GM12878 (cell line): ENCODE data around the gene ASCC2.

Experiments used
- CEBPB ChIP-seq, 2 experiments: fragments of 150-350 bp in 1 of 2; IDR thresholded peaks; 2 replicates each; pipeline ENCODE4 v1.6.1; 2012 to 2014; ENCODE audit warnings: low read depth in 2 of 2, low read length in 2 of 2, borderline replicate concordance in 1 of 2, inconsistent platforms in 1 of 2
- FOS ChIP-seq: IDR thresholded peaks from 3 replicates; pipeline ENCODE4 v1.6.1; 2011; ENCODE audit warnings: borderline replicate concordance; ENCODE audit not compliant: insufficient read length; ENCODE audit errors: extremely low read depth
- HDGF ChIP-seq: fragments of 450-650 bp; IDR thresholded peaks from 2 replicates; pipeline ENCODE4 v1.6.1; 2016; ENCODE audit warnings: antibody characterized with exemption
- KDM1A ChIP-seq: fragments of 200-600 bp; sonication (generic); IDR thresholded peaks from 2 replicates; pipeline ENCODE4 v1.6.1; 2016; ENCODE audit warnings: borderline replicate concordance
- LARP7 ChIP-seq: fragments of 450-650 bp; IDR thresholded peaks from 2 replicates; pipeline ENCODE4 v1.6.1; 2017; ENCODE audit warnings: mild to moderate bottlenecking
- MXI1 ChIP-seq: fragments of 150-350 bp; IDR thresholded peaks from 2 replicates; pipeline ENCODE4 v1.6.1; 2011; ENCODE audit warnings: low read depth, mild to moderate bottlenecking, inconsistent platforms, low read length, improper control_type of control experiment
- SIN3A ChIP-seq: IDR thresholded peaks from 2 replicates; pipeline ENCODE4 v1.6.1; 2012; ENCODE audit warnings: low read depth, low read length, improper control_type of control experiment
- TF ChIP-seq, protein P1 (sequence below), 3 experiments: IDR thresholded peaks in 2 of 3; conservative IDR thresholded peaks in 1 of 3; 2 replicates each; pipeline ENCODE4 v1.5.1; 2011; ENCODE audit warnings: low read depth in 3 of 3, low read length in 3 of 3, mild to moderate bottlenecking in 3 of 3, control low read depth in 2 of 3, moderate library complexity in 2 of 3, inconsistent platforms in 1 of 3, mixed read lengths in 1 of 3; ENCODE audit not compliant: control insufficient read depth in 2 of 3, insufficient read depth in 1 of 3; ENCODE audit errors: extremely low read depth in 1 of 3
- TF ChIP-seq, protein P2 (sequence below): IDR thresholded peaks from 2 replicates; pipeline ENCODE4 v1.6.1; 2011; ENCODE audit warnings: borderline replicate concordance, low read depth, mild to moderate bottlenecking, moderate library complexity, mixed read lengths, low read length; ENCODE audit not compliant: insufficient read depth; ENCODE audit errors: extremely low read length
- TF ChIP-seq, protein P3 (sequence below): IDR thresholded peaks from 2 replicates; pipeline ENCODE4 v1.6.1; 2011; ENCODE audit warnings: low read depth, mild to moderate bottlenecking, low read length, moderate library complexity, borderline replicate concordance; ENCODE audit errors: extremely low read depth
- TF ChIP-seq, protein P4 (sequence below): fragments of 450-650 bp; formaldehyde crosslinking; IDR thresholded peaks from 2 replicates; pipeline ENCODE4 v1.4.0; 2020; ENCODE audit warnings: mild to moderate bottlenecking, moderate library complexity
- TF ChIP-seq, protein P5 (sequence below): fragments of 450-650 bp; IDR thresholded peaks from 2 replicates; pipeline ENCODE4 v1.6.1; 2017; ENCODE audit warnings: low read depth, mild to moderate bottlenecking, moderate library complexity

DNA sequence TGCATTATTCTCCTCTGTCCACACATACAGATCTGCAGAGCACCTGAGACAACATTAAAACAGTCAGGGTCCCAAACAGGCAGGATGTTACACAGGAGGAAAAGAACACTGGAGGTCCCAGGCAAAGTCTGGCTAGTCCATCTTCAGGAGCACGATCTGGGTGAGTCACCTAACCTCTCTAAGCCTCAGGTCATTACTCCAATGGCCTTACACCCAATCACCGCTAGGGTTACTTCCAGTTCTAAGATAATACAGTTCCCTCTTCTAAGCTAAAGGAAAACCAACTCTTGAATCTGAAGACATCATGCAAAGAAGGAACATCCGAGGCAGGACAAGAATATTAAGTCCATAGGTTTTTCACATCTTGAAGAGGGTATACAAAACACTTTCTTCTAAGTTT, 24.5 kb downstream of the ASCC2 start:
- no peak for TF ChIP-seq CEBPB (IDR thresholded peaks at IDR 0.05; ENCODE audit: borderline replicate concordance in 1 of 2, low read depth in 2 of 2, low read length in 2 of 2)
- TF ChIP-seq, protein P1, sequence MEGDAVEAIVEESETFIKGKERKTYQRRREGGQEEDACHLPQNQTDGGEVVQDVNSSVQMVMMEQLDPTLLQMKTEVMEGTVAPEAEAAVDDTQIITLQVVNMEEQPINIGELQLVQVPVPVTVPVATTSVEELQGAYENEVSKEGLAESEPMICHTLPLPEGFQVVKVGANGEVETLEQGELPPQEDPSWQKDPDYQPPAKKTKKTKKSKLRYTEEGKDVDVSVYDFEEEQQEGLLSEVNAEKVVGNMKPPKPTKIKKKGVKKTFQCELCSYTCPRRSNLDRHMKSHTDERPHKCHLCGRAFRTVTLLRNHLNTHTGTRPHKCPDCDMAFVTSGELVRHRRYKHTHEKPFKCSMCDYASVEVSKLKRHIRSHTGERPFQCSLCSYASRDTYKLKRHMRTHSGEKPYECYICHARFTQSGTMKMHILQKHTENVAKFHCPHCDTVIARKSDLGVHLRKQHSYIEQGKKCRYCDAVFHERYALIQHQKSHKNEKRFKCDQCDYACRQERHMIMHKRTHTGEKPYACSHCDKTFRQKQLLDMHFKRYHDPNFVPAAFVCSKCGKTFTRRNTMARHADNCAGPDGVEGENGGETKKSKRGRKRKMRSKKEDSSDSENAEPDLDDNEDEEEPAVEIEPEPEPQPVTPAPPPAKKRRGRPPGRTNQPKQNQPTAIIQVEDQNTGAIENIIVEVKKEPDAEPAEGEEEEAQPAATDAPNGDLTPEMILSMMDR (IDR thresholded peaks at IDR 0.05 in 2 of 3, conservative IDR thresholded peaks at IDR 0.05 in 1 of 3; ENCODE audit: control insufficient read depth in 2 of 3, extremely low read depth in 1 of 3, insufficient read depth in 1 of 3, low read depth in 3 of 3, low read length in 3 of 3), result no peak
- TF ChIP-seq, protein P2, sequence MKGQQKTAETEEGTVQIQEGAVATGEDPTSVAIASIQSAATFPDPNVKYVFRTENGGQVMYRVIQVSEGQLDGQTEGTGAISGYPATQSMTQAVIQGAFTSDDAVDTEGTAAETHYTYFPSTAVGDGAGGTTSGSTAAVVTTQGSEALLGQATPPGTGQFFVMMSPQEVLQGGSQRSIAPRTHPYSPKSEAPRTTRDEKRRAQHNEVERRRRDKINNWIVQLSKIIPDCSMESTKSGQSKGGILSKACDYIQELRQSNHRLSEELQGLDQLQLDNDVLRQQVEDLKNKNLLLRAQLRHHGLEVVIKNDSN, result no peak
- TF ChIP-seq, protein P3, sequence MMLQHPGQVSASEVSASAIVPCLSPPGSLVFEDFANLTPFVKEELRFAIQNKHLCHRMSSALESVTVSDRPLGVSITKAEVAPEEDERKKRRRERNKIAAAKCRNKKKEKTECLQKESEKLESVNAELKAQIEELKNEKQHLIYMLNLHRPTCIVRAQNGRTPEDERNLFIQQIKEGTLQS, result no peak
- no peak for TF ChIP-seq HDGF
- no peak for TF ChIP-seq LARP7
- TF ChIP-seq KDM1A, result no peak
- TF ChIP-seq, protein P4, sequence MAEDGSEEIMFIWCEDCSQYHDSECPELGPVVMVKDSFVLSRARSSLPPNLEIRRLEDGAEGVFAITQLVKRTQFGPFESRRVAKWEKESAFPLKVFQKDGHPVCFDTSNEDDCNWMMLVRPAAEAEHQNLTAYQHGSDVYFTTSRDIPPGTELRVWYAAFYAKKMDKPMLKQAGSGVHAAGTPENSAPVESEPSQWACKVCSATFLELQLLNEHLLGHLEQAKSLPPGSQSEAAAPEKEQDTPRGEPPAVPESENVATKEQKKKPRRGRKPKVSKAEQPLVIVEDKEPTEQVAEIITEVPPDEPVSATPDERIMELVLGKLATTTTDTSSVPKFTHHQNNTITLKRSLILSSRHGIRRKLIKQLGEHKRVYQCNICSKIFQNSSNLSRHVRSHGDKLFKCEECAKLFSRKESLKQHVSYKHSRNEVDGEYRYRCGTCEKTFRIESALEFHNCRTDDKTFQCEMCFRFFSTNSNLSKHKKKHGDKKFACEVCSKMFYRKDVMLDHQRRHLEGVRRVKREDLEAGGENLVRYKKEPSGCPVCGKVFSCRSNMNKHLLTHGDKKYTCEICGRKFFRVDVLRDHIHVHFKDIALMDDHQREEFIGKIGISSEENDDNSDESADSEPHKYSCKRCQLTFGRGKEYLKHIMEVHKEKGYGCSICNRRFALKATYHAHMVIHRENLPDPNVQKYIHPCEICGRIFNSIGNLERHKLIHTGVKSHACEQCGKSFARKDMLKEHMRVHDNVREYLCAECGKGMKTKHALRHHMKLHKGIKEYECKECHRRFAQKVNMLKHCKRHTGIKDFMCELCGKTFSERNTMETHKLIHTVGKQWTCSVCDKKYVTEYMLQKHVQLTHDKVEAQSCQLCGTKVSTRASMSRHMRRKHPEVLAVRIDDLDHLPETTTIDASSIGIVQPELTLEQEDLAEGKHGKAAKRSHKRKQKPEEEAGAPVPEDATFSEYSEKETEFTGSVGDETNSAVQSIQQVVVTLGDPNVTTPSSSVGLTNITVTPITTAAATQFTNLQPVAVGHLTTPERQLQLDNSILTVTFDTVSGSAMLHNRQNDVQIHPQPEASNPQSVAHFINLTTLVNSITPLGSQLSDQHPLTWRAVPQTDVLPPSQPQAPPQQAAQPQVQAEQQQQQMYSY (CRISPR knock-in tag), result no peak
- no peak for TF ChIP-seq SIN3A
- TF ChIP-seq MXI1, result no peak
- TF ChIP-seq, protein P5, sequence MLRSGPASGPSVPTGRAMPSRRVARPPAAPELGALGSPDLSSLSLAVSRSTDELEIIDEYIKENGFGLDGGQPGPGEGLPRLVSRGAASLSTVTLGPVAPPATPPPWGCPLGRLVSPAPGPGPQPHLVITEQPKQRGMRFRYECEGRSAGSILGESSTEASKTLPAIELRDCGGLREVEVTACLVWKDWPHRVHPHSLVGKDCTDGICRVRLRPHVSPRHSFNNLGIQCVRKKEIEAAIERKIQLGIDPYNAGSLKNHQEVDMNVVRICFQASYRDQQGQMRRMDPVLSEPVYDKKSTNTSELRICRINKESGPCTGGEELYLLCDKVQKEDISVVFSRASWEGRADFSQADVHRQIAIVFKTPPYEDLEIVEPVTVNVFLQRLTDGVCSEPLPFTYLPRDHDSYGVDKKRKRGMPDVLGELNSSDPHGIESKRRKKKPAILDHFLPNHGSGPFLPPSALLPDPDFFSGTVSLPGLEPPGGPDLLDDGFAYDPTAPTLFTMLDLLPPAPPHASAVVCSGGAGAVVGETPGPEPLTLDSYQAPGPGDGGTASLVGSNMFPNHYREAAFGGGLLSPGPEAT, result no peak
- TF ChIP-seq FOS, result no peak
